C4-2B (cell line): Measurements from ENCODE around the gene NUMBL.

Experiments used
- CTCF ChIP-seq: fragments of 450-650 bp; conservative IDR thresholded peaks from 2 replicates; pipeline ENCODE4 v1.5.1; 2017; ENCODE audit warnings: mild to moderate bottlenecking
- ZFX ChIP-seq: fragments of 450-650 bp; IDR thresholded peaks from 2 replicates; pipeline ENCODE4 v1.6.1; 2017

DNA sequence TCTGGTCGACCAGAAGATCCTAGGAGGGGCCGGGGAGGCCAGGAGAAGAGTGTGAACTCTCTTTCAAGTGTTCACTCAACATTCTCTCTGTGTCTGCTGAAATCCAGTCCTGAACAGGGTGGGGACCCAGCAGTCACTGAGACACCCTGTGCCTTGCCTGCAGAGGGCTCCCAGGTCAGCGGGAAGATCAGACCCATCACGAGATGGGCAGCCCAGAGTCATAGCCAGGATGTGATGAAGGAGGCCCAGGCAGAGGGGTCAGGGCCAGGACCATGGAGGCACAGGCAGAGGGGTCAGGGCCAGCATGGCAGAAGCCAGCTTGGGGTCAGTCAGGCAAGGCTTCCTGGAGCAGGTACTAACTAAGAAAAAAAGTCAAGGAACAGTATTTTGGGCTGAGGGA lies 9.4 kb downstream of the NUMBL start:
- TF ChIP-seq CTCF (no peak), ZFX (no peak)
